GM23248 (cell line): Measurements from ENCODE around the gene NAPG.

Source experiments
- EZH2 ChIP-seq: fragments of 200-600 bp; sonication (generic); IDR thresholded peaks from 2 replicates; pipeline ENCODE4 v1.6.1; 2018; ENCODE audit warnings: antibody characterized with exemption, mild to moderate bottlenecking; ENCODE audit not compliant: insufficient read depth, poor library complexity, severe bottlenecking
- EZH2phosphoT487 ChIP-seq: fragments of 200-600 bp; sonication (generic); IDR thresholded peaks from 2 replicates; pipeline ENCODE4 v1.6.1; 2018; ENCODE audit warnings: antibody characterized with exemption, moderate library complexity, mild to moderate bottlenecking, low read depth; ENCODE audit not compliant: insufficient read depth

GRCh38 chr18:10537765-10538164 is 11.9 kb downstream of the NAPG start:
- no peak for TF ChIP-seq EZH2
- TF ChIP-seq EZH2phosphoT487 = no peak
